Activated naive CD4-positive, alpha-beta T cell treated with anti-CD3 and anti-CD28 coated beads, Interleukin-2, amount 50 U/mL, for 24 hours (primary cell): ENCODE data around the gene ZNF106.
A peak's percentile ranks its signal among the peaks of the same experiment; 100 is the strongest.

Experiments
- H3K27ac Mint-ChIP-seq: one replicate; pipeline ENCODE4 v1.8.0; 2021; ENCODE audit warnings: mild to moderate bottlenecking, mixed read lengths
- H3K27me3 Mint-ChIP-seq: one replicate; pipeline ENCODE4 v1.8.0; 2021; ENCODE audit warnings: mixed read lengths
- H3K36me3 Mint-ChIP-seq: one replicate; pipeline ENCODE4 v1.8.0; 2021; ENCODE audit warnings: mixed read lengths
- H3K4me1 Mint-ChIP-seq: one replicate; pipeline ENCODE4 v1.8.0; 2021; ENCODE audit warnings: mixed read lengths
- H3K4me3 Mint-ChIP-seq: one replicate; pipeline ENCODE4 v1.8.0; 2021; ENCODE audit warnings: mild to moderate bottlenecking, mixed read lengths
- H3K9me3 Mint-ChIP-seq: one replicate; pipeline ENCODE4 v1.8.0; 2021; ENCODE audit warnings: mixed read lengths

Gene ZNF106

GRCh38 chr15:42490671-42491538 lies at the start of gene ZNF106:
ZNF106 (minus strand) TSS chr15:42491141; CDS start chr15:42472289, 18,852 bp downstream.
- no peaks in the 10 kb centered on the region for H3K27me3 Mint-ChIP-seq
- peaks cover 61% of the 10 kb centered on the region for H3K4me1 Mint-ChIP-seq
- no peaks in the 10 kb centered on the region for H3K9me3 Mint-ChIP-seq
- peaks cover 6% of the 10 kb centered on the region for H3K36me3 Mint-ChIP-seq
- H3K4me3 Mint-ChIP-seq, result peak within 1 kb of the TSS; percentile 100
- peak within 1 kb of the TSS; percentile 97 for H3K27ac Mint-ChIP-seq

- Mint-ChIP-seq H3K36me3 (peaks cover 16% of the 10 kb centered on the region), H3K9me3 (no peaks in the 10 kb centered on the region), H3K27me3 (no peaks in the 10 kb centered on the region), H3K4me3 (no peak overlapping the region), H3K27ac (no peak overlapping the region), H3K4me1 (no peaks in the 10 kb centered on the region)
Observed at GRCh38 chr15:42533246-42533645, 42.3 kb upstream of the ZNF106 start.

- Mint-ChIP-seq H3K4me3 (no peak overlapping the region), H3K27ac (no peak overlapping the region), H3K36me3 (peaks cover 14% of the 10 kb centered on the region), H3K27me3 (no peaks in the 10 kb centered on the region), H3K9me3 (no peaks in the 10 kb centered on the region), H3K4me1 (no peaks in the 10 kb centered on the region)
Observed at GRCh38 chr15:42528970-42529369, 38.0 kb upstream of the ZNF106 start.

DNA sequence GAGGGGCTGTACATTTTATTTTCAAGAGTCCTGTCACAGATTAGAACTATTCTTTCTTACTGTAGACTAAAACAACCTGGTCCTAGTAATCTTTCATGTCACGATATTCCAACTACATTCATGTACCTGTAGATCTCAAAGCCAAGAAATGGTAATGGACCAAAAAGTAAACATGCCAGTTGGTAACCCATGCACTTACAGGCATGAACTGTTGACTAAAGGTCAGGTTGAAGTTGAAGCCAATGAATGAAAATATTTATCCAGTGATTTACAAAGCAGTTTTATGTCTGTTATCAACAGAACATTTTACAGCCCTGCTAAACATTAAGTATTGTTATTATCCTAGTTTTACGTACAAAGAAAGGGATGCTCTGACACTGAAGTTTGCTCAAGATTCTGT lies 32.4 kb upstream of the ZNF106 start:
- Mint-ChIP-seq H3K36me3 (peaks cover 6% of the 10 kb centered on the region), H3K4me3 (no peak overlapping the region), H3K4me1 (no peaks in the 10 kb centered on the region), H3K27ac (no peak overlapping the region), H3K9me3 (no peaks in the 10 kb centered on the region), H3K27me3 (no peaks in the 10 kb centered on the region)

DNA sequence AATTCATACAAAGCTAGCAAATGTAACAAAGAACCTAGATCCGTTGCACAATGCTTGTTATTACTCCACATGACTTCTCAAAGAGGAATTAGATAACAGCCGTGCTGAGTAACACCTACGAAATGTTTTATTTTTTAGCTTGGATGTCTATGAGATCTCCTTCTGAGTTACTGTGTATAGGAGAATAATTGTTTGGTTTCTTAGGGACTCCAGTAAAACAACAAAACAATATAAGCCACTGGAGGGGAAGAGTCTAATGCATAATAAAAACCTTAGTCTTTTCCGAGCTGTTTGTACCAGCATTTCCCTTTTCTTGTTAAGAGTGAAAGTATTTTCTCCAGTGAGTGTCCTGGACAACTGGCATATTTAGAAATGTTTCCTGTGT lies 20.1 kb upstream of the ZNF106 start:
- H3K27me3 Mint-ChIP-seq, result no peaks in the 10 kb centered on the region
- H3K4me3 Mint-ChIP-seq, result no peak overlapping the region
- H3K9me3 Mint-ChIP-seq, result no peaks in the 10 kb centered on the region
- H3K36me3 Mint-ChIP-seq, result peaks cover 12% of the 10 kb centered on the region
- peaks cover 26% of the 10 kb centered on the region for H3K4me1 Mint-ChIP-seq
- H3K27ac Mint-ChIP-seq, result no peak overlapping the region

DNA sequence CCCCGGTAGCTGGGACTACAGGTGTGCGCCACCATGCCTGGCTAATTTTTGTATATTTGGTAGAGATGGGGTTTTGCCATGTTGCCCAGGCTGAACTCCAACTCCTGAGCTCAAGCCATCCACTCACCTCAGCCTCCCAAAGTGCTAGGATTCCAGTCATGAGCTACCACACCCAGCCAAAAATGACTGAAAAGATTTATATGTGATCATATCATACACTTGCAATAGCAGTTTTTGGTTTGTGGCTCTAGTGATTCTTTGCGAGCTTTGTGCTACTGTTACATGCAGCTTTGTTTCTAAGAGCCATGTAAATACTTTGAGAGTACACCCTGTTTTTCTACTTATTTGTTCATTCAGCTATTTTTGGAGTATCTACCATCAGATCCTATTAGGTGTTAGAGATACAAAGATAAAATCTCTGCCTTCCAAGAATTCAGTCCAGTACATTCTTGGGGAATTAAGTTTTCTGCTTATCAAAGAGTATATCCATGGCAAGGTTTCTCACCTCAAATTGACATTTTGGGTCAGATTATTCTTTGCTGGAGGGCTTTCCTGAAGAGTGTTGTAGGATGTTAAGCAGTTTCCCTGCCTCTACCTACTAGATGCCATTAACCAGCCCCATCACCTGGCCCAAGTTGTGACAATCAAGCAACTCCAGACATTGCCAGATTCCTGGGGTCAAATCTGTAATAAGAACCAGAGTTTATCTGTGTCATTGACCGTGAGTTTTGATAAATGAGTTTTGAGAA lies 19.5 kb upstream of the ZNF106 start:
- no peaks in the 10 kb centered on the region for H3K9me3 Mint-ChIP-seq
- no peaks in the 10 kb centered on the region for H3K27me3 Mint-ChIP-seq
- H3K4me3 Mint-ChIP-seq, result no peak overlapping the region
- no peak overlapping the region for H3K27ac Mint-ChIP-seq
- peaks cover 9% of the 10 kb centered on the region for H3K36me3 Mint-ChIP-seq
- H3K4me1 Mint-ChIP-seq, result peaks cover 26% of the 10 kb centered on the region

DNA sequence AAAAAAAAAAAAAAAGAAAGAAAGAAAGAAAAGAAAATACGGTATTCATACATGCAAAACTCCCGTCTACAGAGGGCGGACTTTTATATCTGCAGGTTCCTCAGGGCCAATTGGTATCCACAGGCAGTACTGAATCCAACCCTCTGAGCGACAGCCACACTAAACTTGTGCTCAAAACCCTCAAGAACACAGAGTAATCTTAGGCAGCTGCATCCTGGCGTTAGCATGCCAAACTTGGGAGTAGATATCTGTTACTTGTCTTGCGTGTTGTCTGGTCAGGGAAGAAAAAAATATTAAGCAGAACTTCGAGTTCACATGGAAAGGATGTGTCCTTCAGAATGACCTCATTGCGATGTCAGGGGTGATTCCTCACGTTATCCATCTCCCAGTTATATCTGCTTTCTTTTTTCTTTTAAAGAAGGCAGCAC lies 17.3 kb upstream of the ZNF106 start:
- H3K4me1 Mint-ChIP-seq, result peaks cover 26% of the 10 kb centered on the region
- H3K27me3 Mint-ChIP-seq, result no peaks in the 10 kb centered on the region
- H3K36me3 Mint-ChIP-seq, result peaks cover 6% of the 10 kb centered on the region
- H3K9me3 Mint-ChIP-seq, result no peaks in the 10 kb centered on the region
- no peak overlapping the region for H3K4me3 Mint-ChIP-seq
- H3K27ac Mint-ChIP-seq, result no peak overlapping the region

- H3K4me1 Mint-ChIP-seq, result peaks cover 26% of the 10 kb centered on the region
- peaks cover 6% of the 10 kb centered on the region for H3K36me3 Mint-ChIP-seq
- no peak overlapping the region for H3K27ac Mint-ChIP-seq
- H3K9me3 Mint-ChIP-seq, result no peaks in the 10 kb centered on the region
- H3K27me3 Mint-ChIP-seq, result no peaks in the 10 kb centered on the region
- H3K4me3 Mint-ChIP-seq, result no peak overlapping the region
Observed at GRCh38 chr15:42507514-42507913, 16.6 kb upstream of the ZNF106 start.

DNA sequence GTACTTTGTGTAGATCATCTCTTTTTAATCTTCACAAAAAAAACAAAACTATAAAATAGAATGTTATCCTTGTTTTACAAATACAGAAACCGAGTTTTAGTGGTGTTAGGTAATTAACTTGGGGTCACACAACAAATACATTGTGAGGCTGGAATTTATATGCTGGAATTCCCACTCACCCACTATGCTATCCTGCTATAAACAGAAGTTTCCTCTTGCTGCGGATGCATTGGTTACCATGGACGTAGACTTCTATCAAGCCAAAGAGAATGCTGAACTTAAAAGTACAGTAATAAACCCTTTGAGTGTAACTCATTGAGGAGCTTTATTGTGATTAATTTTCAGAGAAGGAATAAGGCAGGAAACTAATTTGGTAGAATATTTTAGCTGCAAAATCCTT lies 13.7 kb upstream of the ZNF106 start:
- peaks cover 26% of the 10 kb centered on the region for H3K4me1 Mint-ChIP-seq
- no peaks in the 10 kb centered on the region for H3K27me3 Mint-ChIP-seq
- H3K27ac Mint-ChIP-seq, result no peak overlapping the region
- H3K4me3 Mint-ChIP-seq, result no peak overlapping the region
- peaks cover 3% of the 10 kb centered on the region for H3K36me3 Mint-ChIP-seq
- no peaks in the 10 kb centered on the region for H3K9me3 Mint-ChIP-seq

GRCh38 chr15:42503825-42504224 lies 12.9 kb upstream of the ZNF106 start:
- no peak overlapping the region for H3K4me3 Mint-ChIP-seq
- H3K36me3 Mint-ChIP-seq, result peaks cover 2% of the 10 kb centered on the region
- H3K4me1 Mint-ChIP-seq, result peaks cover 29% of the 10 kb centered on the region
- H3K27me3 Mint-ChIP-seq, result no peaks in the 10 kb centered on the region
- H3K27ac Mint-ChIP-seq, result no peak overlapping the region
- no peaks in the 10 kb centered on the region for H3K9me3 Mint-ChIP-seq

DNA sequence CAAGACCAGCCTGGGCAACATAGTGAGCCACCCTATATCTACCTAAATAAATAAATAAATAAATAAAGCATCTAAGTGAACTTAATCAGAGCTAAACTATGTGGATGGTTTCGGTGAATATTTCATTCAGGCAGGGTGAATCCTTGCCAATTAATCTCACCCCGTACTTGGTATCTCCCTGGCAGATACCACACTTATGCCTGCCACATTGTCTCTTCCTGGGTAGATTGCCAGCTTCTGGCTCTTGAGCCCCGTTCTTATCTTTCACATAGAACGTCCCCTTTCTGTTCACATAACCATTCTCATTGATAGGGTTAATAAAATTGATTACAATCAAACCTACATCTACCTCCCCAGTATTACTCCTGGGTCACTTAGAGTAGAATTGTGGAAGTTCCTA lies 11.5 kb upstream of the ZNF106 start:
- peaks cover 30% of the 10 kb centered on the region for H3K4me1 Mint-ChIP-seq
- no peaks in the 10 kb centered on the region for H3K36me3 Mint-ChIP-seq
- no peaks in the 10 kb centered on the region for H3K27me3 Mint-ChIP-seq
- no peaks in the 10 kb centered on the region for H3K9me3 Mint-ChIP-seq
- no peak overlapping the region for H3K4me3 Mint-ChIP-seq
- no peak overlapping the region for H3K27ac Mint-ChIP-seq

DNA sequence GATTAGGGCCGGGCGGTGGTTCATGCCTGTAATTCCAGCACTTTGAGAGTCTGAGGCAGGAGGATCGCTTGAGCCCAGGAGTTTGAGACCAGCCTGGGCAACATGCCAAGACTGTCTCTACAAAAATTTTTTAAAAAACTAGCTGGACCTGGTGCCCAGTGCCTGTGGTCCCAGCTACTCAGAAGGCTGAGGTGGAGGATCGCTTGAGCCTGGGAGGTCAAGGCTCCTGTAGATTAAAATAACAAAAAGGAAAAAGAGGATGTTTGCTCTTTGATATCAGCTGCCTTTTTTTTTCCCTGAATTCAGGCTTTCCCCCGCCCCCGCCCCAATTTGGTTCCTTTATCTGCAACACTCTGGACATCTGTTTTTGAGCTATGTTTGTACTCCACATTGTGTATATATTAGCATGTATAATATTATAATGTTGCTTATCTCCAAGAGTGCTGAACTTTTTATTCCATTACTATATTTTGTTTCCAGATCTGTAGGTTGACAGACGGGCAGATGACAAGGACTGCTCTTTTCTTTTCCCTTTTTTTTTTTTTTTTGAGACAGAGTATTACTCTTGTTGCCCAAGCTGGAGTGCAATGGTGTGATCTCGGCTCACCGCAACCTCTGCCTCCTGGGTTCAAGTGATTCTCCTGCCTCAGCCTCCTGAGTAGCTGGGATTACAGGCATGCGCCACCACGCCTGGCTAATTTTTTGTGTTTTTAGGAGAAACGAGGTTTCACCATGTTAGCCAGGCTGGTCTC lies 9.1 kb upstream of the ZNF106 start:
- Mint-ChIP-seq H3K9me3 (no peaks in the 10 kb centered on the region), H3K27ac (no peak overlapping the region), H3K36me3 (peaks cover 3% of the 10 kb centered on the region), H3K27me3 (no peaks in the 10 kb centered on the region), H3K4me3 (no peak overlapping the region), H3K4me1 (peaks cover 50% of the 10 kb centered on the region)

GRCh38 chr15:42498212-42499068 lies 7.5 kb upstream of the ZNF106 start:
- H3K9me3 Mint-ChIP-seq, result no peaks in the 10 kb centered on the region
- peaks cover 3% of the 10 kb centered on the region for H3K36me3 Mint-ChIP-seq
- H3K27me3 Mint-ChIP-seq, result no peaks in the 10 kb centered on the region
- H3K4me1 Mint-ChIP-seq, result peaks cover 65% of the 10 kb centered on the region
- peak overlapping the region; percentile 30 for H3K27ac Mint-ChIP-seq
- no peak overlapping the region for H3K4me3 Mint-ChIP-seq

GRCh38 chr15:42495361-42496212 lies 4.6 kb upstream of the ZNF106 start, which contains the start of gene SNAP23:
SNAP23 (plus strand) TSS chr15:42495634; CDS start chr15:42511847, 16,213 bp downstream.
- H3K36me3 Mint-ChIP-seq, result peaks cover 3% of the 10 kb centered on the region
- peaks cover 76% of the 10 kb centered on the region for H3K4me1 Mint-ChIP-seq

More at GRCh38 chr15:42495361-42496212, 4.6 kb upstream of the ZNF106 start, which contains the start of gene SNAP23:
- Mint-ChIP-seq H3K27me3 (no peaks in the 10 kb centered on the region), H3K27ac (peak within 1 kb of the TSS; percentile 97), H3K9me3 (no peaks in the 10 kb centered on the region), H3K4me3 (peak within 1 kb of the TSS; percentile 100)
